ENCODE measurements around the gene CHAT.

Gene CHAT

GRCh38 chr10:49666685-49667084, 52.8 kb downstream of the CHAT start:
- ChIA-PET CTCF (no interaction called here), POLR2A (no interaction called here)
- TF ChIP-seq KLF17 (tag by site-specific recombination; IDR thresholded peaks at IDR 0.05), result no peak
- no peak for TF ChIP-seq GLI4 (tag by site-specific recombination; IDR thresholded peaks at IDR 0.05)
- TF ChIP-seq ZNF560 (tag by site-specific recombination; IDR thresholded peaks at IDR 0.05; ENCODE audit: borderline replicate concordance), result no peak
- TF ChIP-seq ZNF239 (tag by site-specific recombination; IDR thresholded peaks at IDR 0.05), result no peak
- TF ChIP-seq ZNF701 (tag by site-specific recombination; IDR thresholded peaks at IDR 0.05), result no peak
- no peak for TF ChIP-seq ZNF140 (tag by site-specific recombination; IDR thresholded peaks at IDR 0.05)
- no peak for TF ChIP-seq PRDM10 (tag by site-specific recombination; IDR thresholded peaks at IDR 0.05)
- TF ChIP-seq ZFP69B (tag by site-specific recombination; IDR thresholded peaks at IDR 0.05), result no peak

GRCh38 chr10:49667991-49668390, 54.2 kb downstream of the CHAT start:
- no peak overlapping the region for H3K4me3 ChIP-seq (ENCODE audit: low read depth, low read length)
- ChIA-PET CTCF (no interaction called here), POLR2A (no interaction called here)
- H3K9me3 ChIP-seq (ENCODE audit: control insufficient read depth, insufficient read depth, low read depth, low read length), result no peaks in the 10 kb centered on the region
- no peaks in the 10 kb centered on the region for H3K36me3 ChIP-seq (ENCODE audit: control insufficient read depth in 2 of 2, insufficient read depth in 1 of 2, low read length in 2 of 2)
- no peaks in the 10 kb centered on the region for H3K4me1 ChIP-seq (ENCODE audit: control insufficient read depth, insufficient read depth, low read length)
- no peak for TF ChIP-seq ZNF501 (tag by site-specific recombination; IDR thresholded peaks at IDR 0.05)
- no peak for TF ChIP-seq ZNF302 (tag by site-specific recombination; IDR thresholded peaks at IDR 0.05; ENCODE audit: low read depth)
- TF ChIP-seq ZNF366 (tag by site-specific recombination; conservative IDR thresholded peaks at IDR 0.05), result no peak
- no peak for TF ChIP-seq ZNF19 (tag by site-specific recombination; IDR thresholded peaks at IDR 0.05; ENCODE audit: low read depth)
- TF ChIP-seq ZNF701 (tag by site-specific recombination; IDR thresholded peaks at IDR 0.05), result no peak
- TF ChIP-seq KLF1 (tag by site-specific recombination; IDR thresholded peaks at IDR 0.05), result peak; percentile 79
- no peak overlapping the region for H3K27ac ChIP-seq (ENCODE audit: extremely low read depth, low read depth, low read length)

More at GRCh38 chr10:49666685-49667084, 52.8 kb downstream of the CHAT start:
- no peaks in the 10 kb centered on the region for H3K4me1 ChIP-seq (ENCODE audit: control insufficient read depth, insufficient read depth, low read length)
- no peaks in the 10 kb centered on the region for H3K9me3 ChIP-seq (ENCODE audit: control insufficient read depth, insufficient read depth, low read depth, low read length)
- no peak overlapping the region for H3K27ac ChIP-seq (ENCODE audit: extremely low read depth, low read depth, low read length)
- no peaks in the 10 kb centered on the region for H3K36me3 ChIP-seq (ENCODE audit: control insufficient read depth in 2 of 2, insufficient read depth in 1 of 2, low read length in 2 of 2)
- H3K4me3 ChIP-seq (ENCODE audit: low read depth, low read length), result no peak overlapping the region

GRCh38 chr10:49668684-49669083, 54.8 kb downstream of the CHAT start:
- H3K9me3 ChIP-seq (ENCODE audit: control insufficient read depth, insufficient read depth, low read depth, low read length), result no peaks in the 10 kb centered on the region
- H3K27ac ChIP-seq (ENCODE audit: extremely low read depth, low read depth, low read length), result no peak overlapping the region
- ChIA-PET CTCF (no interaction called here), POLR2A (no interaction called here)
- TF ChIP-seq ZNF768 (tag by site-specific recombination; IDR thresholded peaks at IDR 0.05), result no peak
- TF ChIP-seq ZNF549 (tag by site-specific recombination; IDR thresholded peaks at IDR 0.05), result no peak
- no peak for TF ChIP-seq ZNF561 (tag by site-specific recombination; IDR thresholded peaks at IDR 0.05; ENCODE audit: borderline replicate concordance)
- no peak overlapping the region for H3K4me3 ChIP-seq (ENCODE audit: low read depth, low read length)
- H3K36me3 ChIP-seq (ENCODE audit: control insufficient read depth in 2 of 2, insufficient read depth in 1 of 2, low read length in 2 of 2), result no peaks in the 10 kb centered on the region
- no peaks in the 10 kb centered on the region for H3K4me1 ChIP-seq (ENCODE audit: control insufficient read depth, insufficient read depth, low read length)
